HCT116 (cell line): ENCODE data around the gene APBB2. TPM values are rescaled to one million over a fixed set of nuclear protein-coding genes. Genes with fewer than 3 reads are reported as not detected.
A peak's percentile ranks its signal among the peaks of the same experiment; 100 is the strongest.

ENCODE experiments used
- ATAC-seq: fragments of 200-7000 bp; cut with Tn5 transposase; 2 replicates; pipeline ENCODE4 v1.9.1; 2020; ENCODE audit warnings: mild to moderate bottlenecking, moderate library complexity
- BruUV-seq: library from RNA; stranded (reverse); fragments of 400-500 nt; replicated peaks from 2 replicates; lab custom pipeline; 2021; lab: Mats Ljungman, UMichigan
- CTCF ChIA-PET: fragments of 300-600 bp; sonication (Branson Sonifier 250); formaldehyde crosslinking; loops from one replicate; lab custom pipeline; 2021; ENCODE audit warnings: antibody characterized with exemption; lab: Charles Lee
- POLR2A ChIA-PET: fragments of 300-600, 350-600 bp; sonication (Branson Sonifier 250); formaldehyde crosslinking; loops from one replicate; lab custom pipeline; 2021; ENCODE audit warnings: antibody characterized with exemption; lab: Charles Lee
- RAD21 ChIA-PET, 2 experiments: fragments of 300-600 bp; sonication (Branson Sonifier 250); formaldehyde crosslinking; loops; one replicate each; lab custom pipeline; 2023; ENCODE audit warnings: low total read pairs in 2 of 2; ENCODE audit not compliant: uncharacterized antibody in 2 of 2, unreplicated experiment in 2 of 2, low non-redundant PET in 1 of 2; lab: Charles Lee
- DNase-seq: peaks from one replicate; pipeline ENCODE4 v3.0.0-alpha.2; 2010; ENCODE audit warnings: low read depth, low spot score
- H2AFZ ChIP-seq: fragments of 200-600 bp; shearing (Covaris generic), sonication (generic); 2 replicates; pipeline ENCODE4 v1.6.1; 2017; ENCODE audit warnings: low read depth, mixed run types, mixed read lengths, antibody characterized with exemption, low read length; ENCODE audit not compliant: poor library complexity, severe bottlenecking
- H3K27ac ChIP-seq: 2 replicates; pipeline ENCODE4 v1.5.1; 2012; ENCODE audit warnings: low read depth, low read length
- H3K27me3 ChIP-seq: fragments of 200-600 bp; sonication (generic); 2 replicates; pipeline ENCODE4 v1.6.1; 2016; ENCODE audit warnings: mixed run types, low read length, mixed read lengths; ENCODE audit not compliant: insufficient read depth
- H3K36me3 ChIP-seq, 2 experiments: fragments of 200-500 bp in 1 of 2; fragments of 200-600 bp in 1 of 2; sonication (Bioruptor generic) in 1 of 2; sonication (generic) in 1 of 2; 2 replicates each; pipeline versions ENCODE4 v1.5.1 to v1.6.1; 2014 to 2016; ENCODE audit warnings: low read length in 2 of 2, inconsistent platforms in 1 of 2, mixed read lengths in 1 of 2, mixed run types in 1 of 2; ENCODE audit not compliant: insufficient read depth in 2 of 2, control insufficient read depth in 1 of 2
- H3K4me1 ChIP-seq, 2 experiments: fragments of 200-600 bp in 1 of 2; sonication (generic) in 1 of 2; 2 replicates each; pipeline versions ENCODE4 v1.5.1 to v1.6.1; 2012 to 2017; ENCODE audit warnings: low read length in 2 of 2, inconsistent platforms in 1 of 2, mild to moderate bottlenecking in 1 of 2, mixed read lengths in 1 of 2, mixed run types in 1 of 2, moderate library complexity in 1 of 2; ENCODE audit not compliant: insufficient read depth in 2 of 2, control insufficient read depth in 1 of 2
- H3K4me2 ChIP-seq: fragments of 200-600 bp; sonication (generic); 2 replicates; pipeline ENCODE4 v1.6.1; 2017; ENCODE audit warnings: mixed run types, low read length, mixed read lengths
- H3K4me3 ChIP-seq, 2 experiments: fragments of 200-600 bp in 1 of 2; sonication (generic) in 1 of 2; replicated peaks in 1 of 2; 2 replicates each; pipeline ENCODE4 v1.5.1; 2011 to 2016; ENCODE audit warnings: low read length in 2 of 2, control low read depth in 1 of 2, low read depth in 1 of 2, mild to moderate bottlenecking in 1 of 2, mixed read lengths in 1 of 2, mixed run types in 1 of 2
- H3K79me2 ChIP-seq: fragments of 200-600 bp; sonication (generic); 2 replicates; pipeline ENCODE4 v1.6.1; 2017; ENCODE audit warnings: mild to moderate bottlenecking, mixed run types, low read length, moderate library complexity, mixed read lengths; ENCODE audit not compliant: insufficient read depth
- H3K9ac ChIP-seq: fragments of 200-600 bp; sonication (generic); 2 replicates; pipeline ENCODE4 v1.6.1; 2016; ENCODE audit warnings: low read length, mixed read lengths
- H3K9me2 ChIP-seq: fragments of 200-600 bp; sonication (generic), shearing (Covaris generic); 2 replicates; pipeline ENCODE4 v1.6.1; 2017; ENCODE audit warnings: mixed run types, mild to moderate bottlenecking, moderate library complexity; ENCODE audit not compliant: insufficient read depth
- H3K9me3 ChIP-seq, 2 experiments: fragments of 200-500 bp in 1 of 2; fragments of 200-600 bp in 1 of 2; sonication (Bioruptor generic) in 1 of 2; sonication (generic) in 1 of 2; 2 replicates each; pipeline ENCODE4 v1.6.1; 2014 to 2017; ENCODE audit warnings: low read length in 2 of 2, mixed read lengths in 2 of 2, inconsistent platforms in 1 of 2, low read depth in 1 of 2, mild to moderate bottlenecking in 1 of 2, mixed run types in 1 of 2, moderate library complexity in 1 of 2; ENCODE audit not compliant: control insufficient read depth in 1 of 2, insufficient read depth in 1 of 2
- H4K20me1 ChIP-seq: fragments of 200-600 bp; sonication (generic), shearing (Covaris generic); 2 replicates; pipeline ENCODE4 v1.6.1; 2017; ENCODE audit warnings: mixed run types, mild to moderate bottlenecking, moderate library complexity; ENCODE audit not compliant: insufficient read depth
- ATF3 ChIP-seq: IDR thresholded peaks from 2 replicates; pipeline ENCODE4 v1.6.1; 2012
- CEBPB ChIP-seq: IDR thresholded peaks from 2 replicates; pipeline ENCODE4 v1.6.1; 2012; ENCODE audit warnings: low read depth
- CTCF ChIP-seq, 3 experiments: fragments of 200-600 bp in 1 of 3; sonication (generic) in 1 of 3; IDR thresholded peaks in 2 of 3; conservative IDR thresholded peaks in 1 of 3; 2 replicates each; pipeline ENCODE4 v1.5.1; 2012 to 2017; ENCODE audit warnings: low read depth in 2 of 3, low read length in 2 of 3, antibody characterized with exemption in 1 of 3, borderline replicate concordance in 1 of 3, control low read depth in 1 of 3, mild to moderate bottlenecking in 1 of 3, mixed read lengths in 1 of 3, mixed run types in 1 of 3, moderate library complexity in 1 of 3; ENCODE audit not compliant: insufficient read depth in 1 of 3
- EGR1 ChIP-seq: IDR thresholded peaks from 2 replicates; pipeline ENCODE4 v1.6.1; 2012; ENCODE audit warnings: low read depth
- POLR2A ChIP-seq: IDR thresholded peaks from 2 replicates; pipeline ENCODE4 v1.7.0; 2011; ENCODE audit warnings: borderline replicate concordance; ENCODE audit not compliant: insufficient read depth, insufficient read length; ENCODE audit errors: extremely low read depth
- RAD21 ChIP-seq: IDR thresholded peaks from 2 replicates; pipeline ENCODE4 v1.6.1; 2012; ENCODE audit warnings: low read depth, mild to moderate bottlenecking
- REST ChIP-seq: IDR thresholded peaks from 2 replicates; pipeline ENCODE4 v1.6.1; 2012; ENCODE audit warnings: low read depth
- SIN3A ChIP-seq: IDR thresholded peaks from 2 replicates; pipeline ENCODE4 v1.6.1; 2012; ENCODE audit warnings: low read depth
- SP1 ChIP-seq: IDR thresholded peaks from 2 replicates; pipeline ENCODE4 v1.6.1; 2012; ENCODE audit warnings: low read depth
- SRF ChIP-seq: IDR thresholded peaks from 2 replicates; pipeline ENCODE4 v1.6.1; 2012; ENCODE audit warnings: low read depth
- YY1 ChIP-seq: IDR thresholded peaks from 2 replicates; pipeline ENCODE4 v1.6.1; 2011; ENCODE audit warnings: low read length, low read depth, moderate library complexity, mild to moderate bottlenecking; ENCODE audit not compliant: insufficient replicate concordance; ENCODE audit errors: extremely low read depth
- ZNF274 ChIP-seq: fragments of 200-500 bp; sonication (Bioruptor generic); IDR thresholded peaks from 2 replicates; pipeline ENCODE4 v1.6.1; 2014; ENCODE audit warnings: mild to moderate bottlenecking, low read depth, low read length, inconsistent platforms
- intact Hi-C: fragments of 100-400 bp; cut with micrococcal nuclease; formaldehyde crosslinking; loops from 2 replicates; pipeline ENCODE4 v1.10.0; 2022
- total RNA-seq: library from RNA; stranded (reverse); gene quantifications from one replicate; pipeline ENCODE4 v1.2.1, GENCODE V29; 2021; ENCODE audit not compliant: unreplicated experiment

The APBB2 gene
- total RNA-seq, 1 experiment from 2014 or later = 72.5 TPM

GRCh38 chr4:41124916-41125548 lies 89.3 kb downstream of the APBB2 start (continued):
- TF ChIP-seq ZNF274 (no peak), SIN3A (peak; percentile 63; the same call in 1 of the 2 replicates), SRF (peak; percentile 37; the same call in 1 of the 2 replicates), POLR2A (no peak)

- peaks cover 66 to 75% of the 10 kb centered on the region in 2 experiments for H3K4me1 ChIP-seq
- H3K4me2 ChIP-seq = peak overlapping the region; percentile 42
- no peaks in the 10 kb centered on the region for H3K36me3 ChIP-seq
- DNase-seq (no peak), ATAC-seq (peak; percentile 27)
- H3K9me2 ChIP-seq = no peaks in the 10 kb centered on the region
- RAD21 ChIA-PET = no interaction called here
- H3K9me3 ChIP-seq = no peaks in the 10 kb centered on the region
- CTCF ChIA-PET = no interaction called here
- no peak overlapping the region for H3K4me3 ChIP-seq
- intact Hi-C loops = no loop called here
- TF ChIP-seq CEBPB (no peak), RAD21 (peak; percentile 37; the same call in 1 of the 2 replicates)
- no peaks in the 10 kb centered on the region for H3K27me3 ChIP-seq
- POLR2A ChIA-PET = no interaction called here
- no peak overlapping the region for H2AFZ ChIP-seq
- no peaks in the 10 kb centered on the region for H4K20me1 ChIP-seq
- H3K79me2 ChIP-seq = peaks cover 93% of the 10 kb centered on the region
- BruUV-seq = no TSS peak
- H3K27ac ChIP-seq = peak overlapping the region; percentile 28; the same call in 1 of the 2 replicates
- H3K9ac ChIP-seq = peak overlapping the region; percentile 8; the same call in 1 of the 2 replicates
Observed at GRCh38 chr4:41122775-41123174, 91.6 kb downstream of the APBB2 start.

- CTCF ChIA-PET = no interaction called here
- Histone ChIP-seq H3K27ac (peak overlapping the region; percentile 28; the same call in 1 of the 2 replicates), H3K4me1 (peaks cover 61 to 70% of the 10 kb centered on the region in 2 experiments), H2AFZ (no peak overlapping the region), H3K4me3 (no peak overlapping the region), H3K9me2 (no peaks in the 10 kb centered on the region), H3K27me3 (no peaks in the 10 kb centered on the region), H3K4me2 (peak overlapping the region; percentile 42; the same call in 1 of the 2 replicates), H3K9ac (peak overlapping the region; percentile 8; the same call in 1 of the 2 replicates), H4K20me1 (no peaks in the 10 kb centered on the region), H3K79me2 (peaks cover 92% of the 10 kb centered on the region), H3K36me3 (no peaks in the 10 kb centered on the region), H3K9me3 (no peaks in the 10 kb centered on the region)
- DNase-seq (no peak), ATAC-seq (no peak)
- no peak for TF ChIP-seq RAD21
- no peak for TF ChIP-seq YY1
- TF ChIP-seq ATF3 = no peak
- TF ChIP-seq EGR1 = no peak
- TF ChIP-seq SIN3A = no peak
- no peak for TF ChIP-seq CTCF (IDR thresholded peaks at IDR 0.05 in 2 of 3, conservative IDR thresholded peaks at IDR 0.05 in 1 of 3; ENCODE audit: borderline replicate concordance in 1 of 3, insufficient read depth in 1 of 3, low read depth in 2 of 3, low read length in 2 of 3)
- TF ChIP-seq REST = no peak
- TF ChIP-seq SP1 = no peak
- TF ChIP-seq POLR2A = no peak
- BruUV-seq = no TSS peak
- POLR2A ChIA-PET = no interaction called here
- intact Hi-C loops = no loop called here
- RAD21 ChIA-PET = no interaction called here
Observed at GRCh38 chr4:41122309-41122708, 92.0 kb downstream of the APBB2 start.
